Measurements from ENCODE around the gene MPZL1. TPM values are rescaled to one million over a fixed set of nuclear protein-coding genes. Genes with fewer than 3 reads are reported as not detected.
A peak's percentile ranks its signal among the peaks of the same experiment; 100 is the strongest.

The MPZL1 gene
- total RNA-seq, 1 donor from 2014 or later, result 69.7 TPM

- Histone ChIP-seq H3K4me1 (no peaks in the 10 kb centered on the region), H3K27ac (no peak overlapping the region), H3K9me3 (no peaks in the 10 kb centered on the region), H3K27me3 (no peaks in the 10 kb centered on the region), H3K36me3 (no peaks in the 10 kb centered on the region), H3K4me3 (no peak overlapping the region)
- TF ChIP-seq POLR2A (IDR thresholded peaks at IDR 0.05) (no peak), CTCF (IDR thresholded peaks at IDR 0.05) (no peak), POLR2AphosphoS5 (IDR thresholded peaks at IDR 0.05; ENCODE audit: insufficient read depth in 1 of 2, low read depth in 1 of 2) (no peak)
- DNase-seq (ENCODE audit: extremely low spot score in 2 of 2), result no peak
- intact Hi-C loops (cut with DNase I), result no loop called here
These were observed 35.9 kb upstream of the MPZL1 start for GRCh38 chr1:167685844-167686243.

DNA sequence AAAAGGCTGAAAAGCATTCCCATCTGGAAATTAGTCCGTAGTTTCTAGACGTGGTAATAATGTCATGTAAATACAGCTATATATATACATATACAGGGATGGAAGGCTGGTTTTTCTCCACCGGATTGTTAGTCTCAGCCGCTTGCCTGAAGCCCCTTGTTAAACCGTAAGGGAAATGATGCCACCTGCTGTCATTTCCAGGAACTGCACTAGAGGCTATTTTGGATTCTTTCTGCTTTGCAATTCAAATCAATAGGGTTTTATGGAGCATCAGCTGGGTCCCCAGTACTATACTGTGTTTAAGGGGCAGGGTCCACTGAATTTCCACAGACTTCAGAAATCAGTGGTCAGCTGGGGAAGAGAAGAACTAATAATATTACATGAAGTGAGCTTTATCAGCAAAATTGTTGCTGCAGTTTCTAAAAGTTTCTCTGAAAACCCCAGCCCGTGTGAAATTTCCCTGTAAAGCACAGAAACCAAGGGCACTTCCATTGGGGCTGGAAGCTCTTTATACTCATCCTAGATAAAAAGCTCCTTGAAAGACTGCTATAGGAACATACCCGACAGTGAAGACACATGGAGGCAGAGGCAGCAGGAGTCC lies 33.8 kb upstream of the MPZL1 start:
- Histone ChIP-seq H3K4me3 (no peak overlapping the region), H3K36me3 (no peaks in the 10 kb centered on the region), H3K4me1 (no peaks in the 10 kb centered on the region), H3K27ac (no peak overlapping the region), H3K27me3 (no peaks in the 10 kb centered on the region), H3K9me3 (no peaks in the 10 kb centered on the region)
- TF ChIP-seq POLR2A (IDR thresholded peaks at IDR 0.05) (no peak), POLR2AphosphoS5 (IDR thresholded peaks at IDR 0.05; ENCODE audit: insufficient read depth in 1 of 2, low read depth in 1 of 2) (no peak), CTCF (IDR thresholded peaks at IDR 0.05) (peak; percentile 69 to 86 (median 84))
- no peak for DNase-seq (ENCODE audit: extremely low spot score in 2 of 2)
- intact Hi-C loops (cut with DNase I), result loop anchor here (2.0 kb wide), 1 partner anchor 89 kb away; no protein-coding TSS in a partner anchor

- H3K36me3 ChIP-seq, result no peaks in the 10 kb centered on the region
- no peaks in the 10 kb centered on the region for H3K4me1 ChIP-seq
- H3K4me3 ChIP-seq, result no peak overlapping the region
- TF ChIP-seq CTCF (IDR thresholded peaks at IDR 0.05), result no peak
- no peaks in the 10 kb centered on the region for H3K27me3 ChIP-seq
- intact Hi-C loops (cut with DNase I), result loop anchor here (2.0 kb wide), 1 partner anchor 91 kb away; no protein-coding TSS in a partner anchor
- H3K9me3 ChIP-seq, result no peaks in the 10 kb centered on the region
- no peak overlapping the region for H3K27ac ChIP-seq
- no peak for DNase-seq (ENCODE audit: extremely low spot score in 2 of 2)
These were observed 32.2 kb upstream of the MPZL1 start for GRCh38 chr1:167689567-167689920.

GRCh38 chr1:167690053-167690452 lies 31.7 kb upstream of the MPZL1 start:
- H3K9me3 ChIP-seq, result no peaks in the 10 kb centered on the region
- H3K27ac ChIP-seq, result no peak overlapping the region
- TF ChIP-seq POLR2AphosphoS5 (IDR thresholded peaks at IDR 0.05; ENCODE audit: insufficient read depth in 1 of 2, low read depth in 1 of 2), result no peak
- TF ChIP-seq CTCF (IDR thresholded peaks at IDR 0.05), result no peak
- no peak for TF ChIP-seq POLR2A (IDR thresholded peaks at IDR 0.05)
- DNase-seq (ENCODE audit: extremely low spot score in 2 of 2), result no peak
- intact Hi-C loops (cut with DNase I), result no loop called here
- no peaks in the 10 kb centered on the region for H3K4me1 ChIP-seq
- no peak overlapping the region for H3K4me3 ChIP-seq
- no peaks in the 10 kb centered on the region for H3K27me3 ChIP-seq
- H3K36me3 ChIP-seq, result no peaks in the 10 kb centered on the region

- Histone ChIP-seq H3K27ac (no peak overlapping the region), H3K9me3 (no peaks in the 10 kb centered on the region), H3K27me3 (no peaks in the 10 kb centered on the region), H3K36me3 (no peaks in the 10 kb centered on the region), H3K4me1 (peaks cover 11% of the 10 kb centered on the region), H3K4me3 (no peak overlapping the region)
- no peak for DNase-seq (ENCODE audit: extremely low spot score in 2 of 2)
- intact Hi-C loops (cut with DNase I), result no loop called here
- TF ChIP-seq CTCF (IDR thresholded peaks at IDR 0.05) (no peak), POLR2A (IDR thresholded peaks at IDR 0.05) (no peak), POLR2AphosphoS5 (IDR thresholded peaks at IDR 0.05; ENCODE audit: insufficient read depth in 1 of 2, low read depth in 1 of 2) (no peak)
These were observed 28.2 kb upstream of the MPZL1 start for GRCh38 chr1:167693425-167694045.

Measured in vagina (tissue), 2 donors.